Ectodermal cell (in vitro differentiated cells): Measurements from ENCODE around the gene RASA1.

Source experiments
- H3K27ac ChIP-seq: 2 replicates; pipeline ENCODE4 v1.7.0; 2013; ENCODE audit warnings: mild to moderate bottlenecking, low read depth, low read length; ENCODE audit not compliant: insufficient read depth, poor library complexity, severe bottlenecking
- H3K27me3 ChIP-seq: 2 replicates; pipeline ENCODE4 v1.7.0; 2013; ENCODE audit warnings: mild to moderate bottlenecking, low read length; ENCODE audit not compliant: insufficient read depth, control insufficient read depth, poor library complexity, severe bottlenecking
- H3K36me3 ChIP-seq: one replicate; pipeline ENCODE4 v1.7.0; 2013; ENCODE audit warnings: low read length; ENCODE audit not compliant: control insufficient read depth, insufficient read depth
- H3K4me1 ChIP-seq: one replicate; pipeline ENCODE4 v1.7.0; 2013; ENCODE audit warnings: low read length; ENCODE audit not compliant: control insufficient read depth, insufficient read depth
- H3K4me3 ChIP-seq: 2 replicates; pipeline ENCODE4 v1.7.0; 2013; ENCODE audit warnings: low read depth, low read length, control low read depth; ENCODE audit not compliant: insufficient read depth
- H3K9me3 ChIP-seq: 2 replicates; pipeline ENCODE4 v1.7.0; 2013; ENCODE audit warnings: mild to moderate bottlenecking, low read length, moderate library complexity; ENCODE audit not compliant: control insufficient read depth
- WGBS, 2 experiments: methylation state at CpG; one replicate each; pipeline ENCODE4 v1.1.7; 2013; ENCODE audit warnings: missing lambda C conversion rate in 2 of 2; 5-methylcytosine and 5-hydroxymethylcytosine counted together

The RASA1 gene

GRCh38 chr5:87347841-87348240 lies 80.2 kb downstream of the RASA1 start:
- no peaks in the 10 kb centered on the region for H3K36me3 ChIP-seq
- H3K27me3 ChIP-seq: no peaks in the 10 kb centered on the region
- H3K27ac ChIP-seq: no peak overlapping the region
- no peaks in the 10 kb centered on the region for H3K4me1 ChIP-seq
- H3K9me3 ChIP-seq: no peaks in the 10 kb centered on the region
- H3K4me3 ChIP-seq: no peak overlapping the region

- H3K36me3 ChIP-seq: peaks cover 14% of the 10 kb centered on the region
- no peaks in the 10 kb centered on the region for H3K9me3 ChIP-seq
- no peak overlapping the region for H3K4me3 ChIP-seq
- H3K4me1 ChIP-seq: no peaks in the 10 kb centered on the region
- WGBS, 2 experiments: 92 to 94% methylated on average over 1 of the region's 1 CpG
- no peak overlapping the region for H3K27ac ChIP-seq
- H3K27me3 ChIP-seq: no peaks in the 10 kb centered on the region
These were observed 86.8 kb downstream of the RASA1 start for GRCh38 chr5:87354496-87354895.

- H3K9me3 ChIP-seq: no peaks in the 10 kb centered on the region
- no peaks in the 10 kb centered on the region for H3K27me3 ChIP-seq
- no peak overlapping the region for H3K27ac ChIP-seq
- peaks cover 14% of the 10 kb centered on the region for H3K36me3 ChIP-seq
- no peaks in the 10 kb centered on the region for H3K4me1 ChIP-seq
- no peak overlapping the region for H3K4me3 ChIP-seq
- WGBS, 2 experiments: 69 to 71% methylated on average over 1 to 2 of the region's 2 CpGs
These were observed 91.4 kb downstream of the RASA1 start for GRCh38 chr5:87359106-87359505.

GRCh38 chr5:87360132-87360531 lies 92.4 kb downstream of the RASA1 start:
- WGBS, 2 experiments: 86 to 91% methylated on average over 11 of the region's 11 CpGs
- no peaks in the 10 kb centered on the region for H3K4me1 ChIP-seq
- no peaks in the 10 kb centered on the region for H3K27me3 ChIP-seq
- H3K9me3 ChIP-seq: no peaks in the 10 kb centered on the region
- H3K27ac ChIP-seq: no peak overlapping the region
- no peak overlapping the region for H3K4me3 ChIP-seq
- H3K36me3 ChIP-seq: peaks cover 5% of the 10 kb centered on the region

GRCh38 chr5:87361031-87361445 lies 93.4 kb downstream of the RASA1 start:
- no peak overlapping the region for H3K4me3 ChIP-seq
- H3K27me3 ChIP-seq: no peaks in the 10 kb centered on the region
- H3K27ac ChIP-seq: no peak overlapping the region
- WGBS, 2 experiments: 92 to 100% methylated on average over 1 to 2 of the region's 2 CpGs
- no peaks in the 10 kb centered on the region for H3K4me1 ChIP-seq
- no peaks in the 10 kb centered on the region for H3K9me3 ChIP-seq
- no peaks in the 10 kb centered on the region for H3K36me3 ChIP-seq

GRCh38 chr5:87361536-87362213 lies 94.0 kb downstream of the RASA1 start:
- no peak overlapping the region for H3K27ac ChIP-seq
- WGBS, 2 experiments: 88 to 100% methylated on average over 1 of the region's 1 CpG
- no peaks in the 10 kb centered on the region for H3K4me1 ChIP-seq
- H3K4me3 ChIP-seq: no peak overlapping the region
- no peaks in the 10 kb centered on the region for H3K27me3 ChIP-seq
- no peaks in the 10 kb centered on the region for H3K9me3 ChIP-seq
- no peaks in the 10 kb centered on the region for H3K36me3 ChIP-seq

GRCh38 chr5:87367243-87367642 lies 99.6 kb downstream of the RASA1 start:
- Histone ChIP-seq H3K27ac (no peak overlapping the region), H3K4me1 (no peaks in the 10 kb centered on the region), H3K9me3 (no peaks in the 10 kb centered on the region), H3K36me3 (no peaks in the 10 kb centered on the region), H3K27me3 (no peaks in the 10 kb centered on the region), H3K4me3 (no peak overlapping the region)
- 88 to 98% methylated on average over 2 of the region's 2 CpGs for WGBS, 2 experiments

- 97 to 100% methylated on average over 3 of the region's 3 CpGs for WGBS, 2 experiments
- H3K27me3 ChIP-seq: no peaks in the 10 kb centered on the region
- H3K9me3 ChIP-seq: no peaks in the 10 kb centered on the region
- no peaks in the 10 kb centered on the region for H3K4me1 ChIP-seq
- no peak overlapping the region for H3K27ac ChIP-seq
- no peaks in the 10 kb centered on the region for H3K36me3 ChIP-seq
- H3K4me3 ChIP-seq: no peak overlapping the region
These were observed 100.9 kb downstream of the RASA1 start for GRCh38 chr5:87368601-87369000.

- no peaks in the 10 kb centered on the region for H3K36me3 ChIP-seq
- no peaks in the 10 kb centered on the region for H3K27me3 ChIP-seq
- no peaks in the 10 kb centered on the region for H3K4me1 ChIP-seq
- H3K27ac ChIP-seq: no peak overlapping the region
- no peak overlapping the region for H3K4me3 ChIP-seq
- H3K9me3 ChIP-seq: no peaks in the 10 kb centered on the region
These were observed 101.7 kb downstream of the RASA1 start for GRCh38 chr5:87369431-87369830.

GRCh38 chr5:87372705-87373104 lies 105.0 kb downstream of the RASA1 start:
- H3K27me3 ChIP-seq: no peaks in the 10 kb centered on the region
- no peak overlapping the region for H3K4me3 ChIP-seq
- no peaks in the 10 kb centered on the region for H3K4me1 ChIP-seq
- WGBS, 2 experiments: 80% methylated on average over 2 of the region's 2 CpGs; no CpG with 5 or more reads in 1 of the 2 experiments
- H3K27ac ChIP-seq: no peak overlapping the region
- no peaks in the 10 kb centered on the region for H3K36me3 ChIP-seq
- H3K9me3 ChIP-seq: no peaks in the 10 kb centered on the region

- no peaks in the 10 kb centered on the region for H3K27me3 ChIP-seq
- H3K9me3 ChIP-seq: no peaks in the 10 kb centered on the region
- no peak overlapping the region for H3K27ac ChIP-seq
- WGBS, 2 experiments: 100% methylated on average over 1 of the region's 1 CpG
- no peak overlapping the region for H3K4me3 ChIP-seq
- H3K36me3 ChIP-seq: peaks cover 14% of the 10 kb centered on the region
- no peaks in the 10 kb centered on the region for H3K4me1 ChIP-seq
These were observed 114.5 kb downstream of the RASA1 start for GRCh38 chr5:87382224-87382623.
